GM18507 (cell line): ENCODE measurements around the gene USP49.
"Not testable (repeated sequence)": the region's sequence is repeated elsewhere in the genome, so short reads cannot be mapped to it uniquely, and the experiment has no call there.

Experiments used
- DNase-seq: peaks from one replicate; pipeline ENCODE4 v3.0.0; 2011; ENCODE audit warnings: low read depth; ENCODE audit not compliant: insufficient read length; ENCODE audit errors: extremely low spot score
- FAIRE-seq: peaks from 2 replicates; lab custom pipeline; 2011; peaks lifted over from hg19 to GRCh38; lab: Jason Lieb, UNC

USP49 gene

DNA sequence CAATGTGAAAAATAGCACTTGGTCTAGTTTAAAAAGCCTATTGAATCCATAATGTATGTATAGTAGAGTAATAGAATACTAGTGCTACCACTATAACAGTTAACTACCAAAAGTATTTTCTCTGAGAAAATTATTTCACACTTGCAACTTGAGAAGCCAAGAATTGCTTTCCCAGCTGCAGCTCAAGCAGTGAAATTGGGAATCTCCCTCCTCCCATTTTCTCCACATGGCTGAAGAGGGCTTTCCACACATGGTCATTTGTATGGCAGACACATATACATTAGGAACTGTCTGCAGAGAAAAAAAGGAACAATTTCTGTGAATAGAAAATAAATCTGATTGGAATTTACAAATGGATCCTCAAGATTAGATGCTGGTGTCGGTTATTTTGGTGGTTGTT lies 73.2 kb downstream of the USP49 start:
- no peak for DNase-seq
- no peak for FAIRE-seq

DNA sequence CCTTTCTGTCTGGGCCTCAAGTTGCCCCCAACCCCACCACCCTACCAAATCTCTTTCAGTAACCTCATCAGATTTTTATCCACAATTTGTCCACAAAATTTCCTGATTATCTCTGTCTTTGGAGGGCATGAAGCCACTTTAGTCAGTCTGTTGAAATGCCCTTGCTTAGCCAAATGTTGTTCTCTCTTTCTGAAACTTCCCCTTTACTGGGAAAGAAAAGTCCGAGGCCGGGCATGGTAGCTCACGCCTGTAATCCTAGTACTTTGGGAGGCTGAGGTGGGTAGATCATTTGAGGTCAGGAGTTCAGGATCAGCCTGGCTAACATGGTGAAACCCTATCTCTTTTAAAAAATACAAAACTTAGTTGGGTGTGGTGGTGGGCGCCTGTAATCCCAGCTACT lies 73.9 kb downstream of the USP49 start:
- DNase-seq (no peak), FAIRE-seq (no peak)

DNA sequence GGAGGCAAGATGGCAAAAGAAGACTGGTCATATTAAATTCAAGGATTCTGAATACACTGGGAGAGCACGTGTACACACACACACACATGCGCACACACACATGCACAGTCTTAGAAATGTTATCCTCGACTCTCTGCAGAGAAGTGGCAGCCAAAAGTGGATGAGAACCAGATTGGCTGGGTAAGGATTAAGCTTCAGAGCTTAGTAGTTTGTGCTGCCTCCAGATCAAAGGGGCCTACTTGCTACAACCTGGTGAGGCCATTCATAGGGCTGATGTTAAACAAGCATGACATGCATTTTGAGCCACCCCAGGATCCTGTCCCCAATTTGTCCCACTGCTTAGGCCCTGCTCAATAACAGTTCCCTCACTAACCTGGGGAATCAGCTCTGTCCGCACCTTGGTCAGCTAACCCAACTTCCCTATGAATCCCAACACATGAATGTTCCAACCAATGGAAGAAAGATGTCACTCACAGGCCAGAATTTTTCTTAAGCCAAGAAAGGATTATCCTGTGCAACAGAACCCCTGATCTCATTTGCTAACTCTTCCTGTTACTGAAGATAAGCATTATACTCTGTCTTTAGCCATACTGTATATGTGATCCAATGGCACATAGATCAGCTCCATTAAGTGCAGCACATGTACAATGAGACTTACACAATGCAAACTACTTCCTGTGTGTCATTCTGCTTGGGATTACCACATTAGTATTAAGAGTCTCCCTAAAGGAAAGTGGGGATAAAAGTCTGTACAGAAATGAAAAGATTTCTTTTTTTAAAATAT lies 76.7 kb downstream of the USP49 start:
- no peak for DNase-seq
- FAIRE-seq = no peak

DNA sequence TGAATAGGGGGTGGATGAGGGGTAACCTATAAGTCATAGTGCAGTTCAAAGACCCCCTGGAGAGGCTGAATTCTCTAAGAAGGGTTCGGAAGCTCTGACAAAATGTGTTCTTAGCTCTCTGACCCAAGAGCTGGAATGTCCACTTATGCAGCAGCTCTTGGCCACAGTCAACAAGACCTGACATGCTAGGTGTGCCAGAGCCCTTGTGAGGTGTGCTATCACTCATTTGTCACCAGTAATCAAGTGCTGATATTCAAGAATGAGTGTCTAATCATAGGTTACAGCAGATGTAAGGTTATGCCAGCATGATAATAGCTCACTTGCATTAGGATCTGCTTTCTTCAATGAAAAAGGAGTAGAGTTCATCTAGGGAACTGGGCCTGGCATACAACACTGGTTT lies 79.6 kb downstream of the USP49 start:
- FAIRE-seq (no peak), DNase-seq (no peak)

DNA sequence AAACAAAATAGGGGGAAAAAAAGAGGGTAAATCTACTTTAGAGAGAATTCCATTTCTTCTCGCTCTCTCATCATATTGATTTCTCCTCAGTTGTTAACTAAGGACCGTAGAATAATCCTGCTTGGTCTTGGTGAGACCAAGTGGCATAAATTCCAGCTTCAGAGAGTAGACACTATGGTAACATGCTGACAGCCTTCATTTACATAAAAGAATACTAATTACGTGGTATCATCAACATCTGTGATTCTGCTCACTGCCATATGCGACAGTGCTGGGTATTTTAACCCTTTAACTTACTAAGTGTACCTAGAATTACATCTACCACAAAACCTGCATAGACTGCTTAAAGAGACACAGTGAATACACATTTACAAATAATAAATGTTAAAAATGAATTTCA lies 80.5 kb downstream of the USP49 start:
- no peak for FAIRE-seq
- no peak for DNase-seq

DNA sequence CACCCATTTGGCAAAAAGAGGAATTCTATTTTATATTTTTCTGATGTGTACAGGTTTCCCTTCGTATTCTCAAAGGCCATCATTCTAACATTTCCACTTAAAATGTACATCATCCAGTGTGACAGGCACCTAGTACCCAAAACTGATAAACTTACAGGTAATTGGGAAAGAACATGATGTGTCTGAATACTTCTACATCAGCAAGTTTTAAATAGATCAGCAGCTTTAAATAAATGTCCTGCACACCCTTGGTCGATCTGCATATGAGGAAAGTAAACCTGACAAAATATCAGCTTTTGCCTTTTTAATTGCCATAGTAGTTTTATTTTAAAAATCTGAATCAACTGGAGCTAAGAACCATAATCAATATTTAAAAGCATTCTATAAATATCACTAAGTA lies 81.2 kb downstream of the USP49 start:
- FAIRE-seq = no peak

DNA sequence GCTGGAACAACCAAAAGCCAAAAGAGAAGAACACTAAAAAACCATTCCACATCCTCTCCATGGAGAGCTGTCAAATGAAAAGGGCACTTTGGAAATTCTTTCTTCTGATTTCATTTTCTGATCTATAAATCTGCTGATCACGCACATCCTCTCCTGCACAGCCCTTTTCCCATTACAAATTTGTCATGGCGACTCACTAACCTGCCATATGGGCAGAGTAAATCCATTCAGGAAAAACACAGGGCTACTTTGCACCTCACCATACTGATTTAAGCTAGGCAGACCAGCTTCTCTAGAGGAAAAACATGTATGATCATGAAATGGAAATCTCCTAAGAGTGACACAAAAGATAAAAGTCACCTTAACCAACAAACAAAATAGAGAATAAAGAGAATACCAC lies 81.7 kb downstream of the USP49 start:
- FAIRE-seq = no peak
- no peak for DNase-seq

More for the DNA sequence above, 81.2 kb downstream of the USP49 start:
- no peak for DNase-seq

DNA sequence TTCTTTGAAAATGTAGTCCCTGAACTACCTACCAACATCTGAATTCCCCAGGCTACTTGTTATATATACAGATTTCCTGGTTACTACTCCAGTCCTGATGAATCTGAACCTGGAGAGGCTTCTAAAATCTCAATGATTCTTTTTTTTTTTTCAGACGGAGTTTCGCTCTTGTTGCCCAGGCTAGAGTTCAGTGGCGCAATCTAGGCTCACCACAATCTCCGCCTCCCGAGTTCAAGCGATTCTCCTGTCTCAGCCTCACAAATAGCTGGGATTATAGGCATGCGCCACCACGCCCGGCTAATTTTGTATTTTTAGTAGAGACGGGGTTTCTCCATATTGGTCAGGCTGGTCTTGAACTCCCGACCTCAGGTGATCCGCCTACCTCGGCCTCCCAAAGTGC lies 83.2 kb downstream of the USP49 start:
- DNase-seq, FAIRE-seq: not testable (repeated sequence)

DNA sequence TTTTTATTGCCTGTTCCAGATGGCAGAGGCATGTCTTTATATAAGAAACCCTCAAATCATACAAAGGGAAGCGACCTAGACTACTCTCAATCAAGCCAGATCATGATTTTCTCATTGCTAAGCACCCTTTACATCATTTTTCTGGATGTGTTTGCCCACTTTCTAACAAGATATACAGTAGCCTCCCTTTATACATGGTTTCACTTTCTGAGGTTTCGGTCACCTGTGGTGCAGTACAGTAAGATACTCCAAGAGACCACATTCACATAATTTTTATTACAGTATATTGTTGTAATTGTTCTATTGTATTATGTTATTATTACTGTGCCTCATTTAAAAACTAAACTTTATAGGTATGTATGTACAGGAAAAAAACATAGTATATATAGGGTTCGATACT lies 84.1 kb downstream of the USP49 start:
- FAIRE-seq (no peak), DNase-seq (no peak)

DNA sequence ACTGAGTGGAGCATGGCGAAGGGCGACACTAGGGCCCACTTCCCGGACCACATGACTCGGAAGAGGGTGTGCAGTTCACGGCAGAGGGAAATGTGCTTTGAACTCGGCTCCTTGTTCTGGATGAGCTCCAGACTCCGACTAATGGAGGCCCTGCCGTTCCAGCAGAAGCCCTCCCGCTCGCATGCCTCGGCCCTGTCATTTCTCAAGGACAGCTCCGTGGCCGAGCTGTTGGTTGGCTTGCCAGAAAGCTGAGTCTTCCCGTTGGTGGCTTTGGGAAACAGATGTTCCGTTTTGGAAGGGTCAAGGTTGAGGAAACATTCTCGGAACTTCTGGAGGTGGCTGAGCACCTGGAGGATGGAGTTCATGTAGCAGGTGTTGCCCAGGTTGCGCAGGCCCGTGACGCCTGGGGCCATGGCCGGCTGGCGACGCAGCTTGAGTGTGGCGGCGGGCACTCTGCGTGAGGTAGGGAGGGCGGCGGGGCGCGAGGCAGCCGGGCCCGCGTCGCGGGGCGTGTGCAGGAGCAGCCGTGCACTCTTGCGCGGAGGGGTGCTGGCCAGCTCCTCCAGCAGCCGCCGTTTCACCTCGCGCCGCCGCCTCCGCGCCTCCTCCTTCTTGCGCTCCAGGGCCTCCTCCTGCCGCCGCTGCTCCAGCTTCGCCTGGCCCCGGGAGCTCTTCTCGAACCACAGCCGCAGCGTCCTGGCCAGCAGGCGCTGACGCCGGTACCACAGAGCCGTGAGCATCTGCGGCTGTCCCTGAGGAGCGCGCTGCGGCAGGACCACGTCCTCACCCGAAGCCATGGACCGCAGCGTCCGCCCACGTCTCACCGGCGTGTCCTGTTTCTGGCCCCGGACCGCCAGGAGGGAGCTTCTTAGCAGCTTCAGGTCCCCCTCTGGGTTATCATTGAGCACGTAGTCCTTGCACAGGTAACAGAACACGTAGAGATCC lies 89.1 kb downstream of the USP49 start:
- DNase-seq = no peak
- no peak for FAIRE-seq

DNA sequence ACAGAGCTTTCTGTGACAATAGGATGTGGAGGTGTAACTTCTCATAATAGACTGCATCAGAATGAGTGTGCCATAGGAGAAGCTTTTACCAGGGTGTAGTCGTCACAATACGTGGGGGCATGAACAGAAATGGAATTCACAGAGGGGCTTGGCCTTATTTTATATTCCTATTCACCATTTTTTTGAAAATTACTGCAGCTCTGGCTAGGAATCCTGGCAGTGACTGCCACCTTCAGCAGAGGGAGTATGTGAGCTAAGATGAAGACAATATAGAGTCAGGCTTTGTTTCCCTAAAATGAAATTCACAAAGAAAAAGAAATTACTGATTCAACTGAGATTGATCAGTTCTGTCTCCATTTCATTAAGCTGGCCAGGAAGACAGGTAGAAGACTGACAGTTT lies 93.8 kb downstream of the USP49 start:
- FAIRE-seq (peak; percentile 5), DNase-seq (no peak)

DNA sequence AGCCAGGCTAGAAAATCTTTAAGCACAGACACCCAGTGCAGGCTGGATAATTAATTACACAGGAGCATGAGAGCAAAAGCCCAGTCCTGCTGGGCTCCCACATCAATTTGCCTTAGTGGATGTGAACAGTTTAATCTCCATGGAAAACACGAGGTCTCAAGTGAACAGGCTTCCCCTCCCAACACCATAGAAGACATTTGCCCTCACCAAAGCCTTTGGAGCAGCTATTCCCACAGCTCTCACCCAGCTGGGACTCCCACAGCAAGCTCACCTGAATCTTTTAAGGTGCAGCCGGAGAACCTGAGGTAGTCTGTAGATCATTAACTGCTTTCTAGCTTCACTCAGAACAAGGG lies 95.6 kb downstream of the USP49 start:
- DNase-seq = no peak
- no peak for FAIRE-seq

DNA sequence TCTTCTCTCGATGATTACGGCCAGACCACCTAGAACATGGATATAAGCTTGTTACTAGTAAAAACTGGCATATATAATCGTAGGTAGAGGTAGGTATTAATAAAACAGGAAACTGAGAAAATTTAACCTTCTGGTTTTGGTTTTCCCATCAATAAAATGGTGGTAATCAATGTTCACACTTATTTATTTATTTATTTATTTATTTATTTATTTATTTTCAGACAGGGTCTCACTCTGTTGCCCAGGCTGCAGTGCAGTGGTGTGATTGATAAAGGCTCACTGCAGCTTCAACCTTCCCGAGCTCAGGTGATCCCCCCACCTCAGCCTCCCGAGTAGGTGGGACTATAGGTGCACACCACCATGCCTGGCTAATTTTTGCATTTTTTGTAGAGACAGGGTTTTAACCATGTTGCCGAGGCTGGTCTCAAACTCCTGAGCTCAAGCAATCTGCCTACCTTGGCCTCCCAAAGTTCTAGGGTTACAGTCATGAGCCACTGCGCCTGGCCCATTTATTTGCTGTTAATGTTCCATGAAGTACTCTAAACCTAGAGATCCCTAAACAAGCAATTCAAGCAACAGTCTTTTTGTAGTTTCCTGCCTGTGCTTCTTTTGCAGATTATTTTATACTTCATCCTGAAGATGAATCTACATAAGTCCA lies 96.1 kb downstream of the USP49 start:
- FAIRE-seq = no peak
- DNase-seq = no peak

DNA sequence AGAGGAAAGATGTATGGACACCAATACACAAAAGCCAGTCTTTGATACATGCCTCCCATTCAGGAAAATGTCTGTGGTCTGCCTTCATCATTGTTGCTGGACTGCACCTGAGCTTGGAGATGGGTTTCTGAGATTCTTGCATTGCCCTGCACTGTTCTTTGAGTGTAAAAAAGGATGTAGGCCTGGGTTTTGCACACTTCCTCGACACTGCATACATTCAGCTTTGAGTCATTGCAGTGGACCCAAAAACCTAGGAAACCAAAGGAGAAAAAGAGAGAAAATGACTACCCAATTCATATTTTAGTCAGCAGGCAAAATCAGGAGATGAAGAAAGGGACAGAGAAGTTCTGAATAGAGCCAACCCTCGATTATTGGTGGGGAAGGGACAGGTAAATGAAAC lies 98.7 kb downstream of the USP49 start:
- DNase-seq = no peak
- no peak for FAIRE-seq

DNA sequence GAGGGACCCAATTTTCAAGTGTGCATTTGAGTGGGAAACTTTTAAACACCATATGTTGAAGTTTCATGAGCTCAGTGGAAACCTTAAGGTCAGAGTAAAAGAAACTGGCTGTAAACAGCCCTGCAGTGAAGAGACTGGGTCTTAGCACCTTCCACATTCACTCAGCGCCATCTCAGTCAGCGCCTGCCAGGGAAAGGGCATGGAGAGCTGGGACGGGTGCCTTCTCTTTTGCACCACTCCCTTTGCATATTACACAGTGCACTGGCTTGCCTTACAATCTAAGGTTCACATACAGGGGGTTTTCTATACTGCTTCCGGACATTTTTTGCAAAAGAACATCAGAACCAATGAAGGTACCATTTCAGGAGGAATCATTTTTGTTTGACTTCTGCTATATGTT lies 103.2 kb downstream of the USP49 start:
- no peak for FAIRE-seq
- no peak for DNase-seq

DNA sequence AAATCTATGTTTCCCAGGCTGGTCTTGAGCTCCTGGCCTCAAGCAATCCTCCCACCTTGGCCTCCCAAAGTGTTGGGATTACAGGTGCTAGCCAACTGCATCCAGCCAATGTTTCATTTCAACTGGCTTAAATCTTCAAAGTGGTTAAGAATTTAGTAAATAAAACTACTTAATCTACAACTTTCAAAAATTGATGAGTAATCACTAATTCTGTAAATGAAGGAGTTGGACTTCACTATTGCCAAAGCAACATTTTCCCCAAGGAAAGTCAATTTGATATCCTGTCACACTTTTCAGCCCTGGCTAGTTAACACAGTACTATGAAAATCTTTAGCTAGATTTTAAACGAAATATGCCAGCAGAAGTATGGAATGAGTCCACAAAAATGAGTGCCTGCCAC lies 103.9 kb downstream of the USP49 start:
- DNase-seq (no peak), FAIRE-seq (no peak)

DNA sequence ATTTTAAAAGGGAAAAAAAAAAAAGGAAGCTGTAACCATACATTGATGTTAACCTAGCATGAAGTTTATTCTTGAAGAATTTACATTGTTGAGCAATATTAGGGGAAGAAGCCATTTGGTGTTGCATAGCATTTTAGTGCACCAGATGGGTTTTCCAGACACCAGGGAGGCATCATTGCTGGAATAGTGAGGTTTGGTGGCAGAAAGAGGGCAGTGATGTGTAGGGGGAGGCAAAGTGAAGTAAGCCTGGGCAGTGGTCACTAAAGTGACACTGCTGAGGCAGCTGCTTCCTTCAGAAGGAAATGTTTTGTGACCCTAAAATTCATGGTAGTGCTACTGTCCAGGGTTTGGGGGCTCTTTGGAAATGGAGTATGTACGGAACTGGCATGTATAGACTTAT lies 105.1 kb downstream of the USP49 start:
- no peak for DNase-seq

DNA sequence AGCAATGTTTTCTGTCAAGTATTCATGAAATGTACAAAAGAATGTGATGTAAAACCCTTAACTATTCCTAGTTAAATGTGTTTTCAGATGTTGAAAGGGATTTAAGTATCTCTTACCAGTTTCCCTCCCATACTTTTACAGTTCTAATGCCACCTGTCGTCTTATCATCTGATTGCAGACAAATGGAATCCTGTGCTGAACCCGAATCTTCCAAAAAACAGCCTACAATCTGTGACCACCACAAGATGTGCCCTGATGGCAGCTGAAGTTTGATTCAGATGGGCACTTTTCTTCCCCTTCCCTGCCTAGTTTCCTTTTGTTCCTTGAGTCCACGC lies 105.8 kb downstream of the USP49 start:
- DNase-seq = no peak
- FAIRE-seq = no peak

More for the DNA sequence above, 105.1 kb downstream of the USP49 start:
- FAIRE-seq = no peak

DNA sequence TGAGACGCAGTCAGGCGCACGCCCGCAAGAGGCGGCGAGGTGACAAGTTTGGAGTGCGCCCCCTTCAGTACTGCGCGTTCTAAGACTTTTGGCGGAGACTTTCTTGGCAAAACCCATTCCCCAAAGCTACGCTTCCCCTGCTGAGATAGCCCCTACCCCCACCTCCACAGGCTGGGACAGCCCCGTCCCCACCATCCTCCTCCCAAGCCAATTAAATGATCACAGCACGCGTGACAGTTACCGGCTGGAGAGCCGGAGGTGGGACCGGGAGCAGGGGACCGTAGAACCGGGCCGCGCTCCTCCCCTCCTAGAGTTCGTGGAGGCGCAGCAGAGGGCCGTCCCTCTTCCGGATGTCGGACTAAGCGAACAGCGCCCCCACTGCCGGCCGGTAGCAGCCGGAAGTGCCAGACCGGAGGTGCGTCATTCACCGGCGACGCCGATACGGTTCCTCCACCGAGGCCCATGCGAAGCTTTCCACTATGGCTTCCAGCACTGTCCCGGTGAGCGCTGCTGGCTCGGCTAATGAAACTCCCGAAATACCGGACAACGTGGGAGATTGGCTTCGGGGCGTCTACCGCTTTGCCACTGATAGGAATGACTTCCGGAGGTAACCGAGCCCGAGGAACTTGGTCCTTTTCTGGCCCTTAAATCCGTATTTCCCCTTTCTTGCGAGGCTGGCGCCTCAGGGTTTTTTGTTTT lies 107.8 kb downstream of the USP49 start, which contains the start of gene TOMM6:
Gene TOMM6 (plus strand): TSS at position 476 of the 699 bp plus-strand sequence. CDS start 4 bp downstream, at position 480.
- peak; percentile 87 for DNase-seq
- peak; percentile 93 for FAIRE-seq
